Stimulated activated naive CD4-positive, alpha-beta T cell treated with Interleukin-2 at 50 U/mL for 16 hours (primary cell): ENCODE measurements around the gene WNT7B.

Experiments
- DNase-seq: peaks from one replicate; lab custom pipeline; 2025; lab: John Stamatoyannopoulos, UW

WNT7B gene

GRCh38 chr22:45927059-45927458 lies 49.9 kb downstream of the WNT7B start:
- DNase-seq: no peak

- no peak for DNase-seq
Observed at GRCh38 chr22:45926433-45926832, 50.5 kb downstream of the WNT7B start.

GRCh38 chr22:45925811-45926351 lies 51.1 kb downstream of the WNT7B start:
- no peak for DNase-seq

GRCh38 chr22:45923835-45924234 lies 53.1 kb downstream of the WNT7B start:
- no peak for DNase-seq

- DNase-seq: no peak
Observed at GRCh38 chr22:45923212-45923611, 53.8 kb downstream of the WNT7B start.

GRCh38 chr22:45922661-45923060 lies 54.3 kb downstream of the WNT7B start:
- DNase-seq: no peak

- DNase-seq: no peak
Observed at GRCh38 chr22:45922256-45922655, 54.7 kb downstream of the WNT7B start.

GRCh38 chr22:45919504-45920286 lies 57.3 kb downstream of the WNT7B start:
- DNase-seq: no peak

- no peak for DNase-seq
Observed at GRCh38 chr22:45918459-45919370, 58.2 kb downstream of the WNT7B start.

- no peak for DNase-seq
Observed at GRCh38 chr22:45917700-45918458, 59.1 kb downstream of the WNT7B start.

GRCh38 chr22:45917146-45917545 lies 59.8 kb downstream of the WNT7B start:
- no peak for DNase-seq

GRCh38 chr22:45916515-45916914 lies 60.4 kb downstream of the WNT7B start:
- no peak for DNase-seq

GRCh38 chr22:45915841-45916240 lies 61.1 kb downstream of the WNT7B start:
- DNase-seq: no peak

- no peak for DNase-seq
Observed at GRCh38 chr22:45915151-45915550, 61.8 kb downstream of the WNT7B start.

- DNase-seq: no peak
Observed at GRCh38 chr22:45914309-45914708, 62.7 kb downstream of the WNT7B start.

GRCh38 chr22:45912910-45913309 lies 64.1 kb downstream of the WNT7B start:
- DNase-seq: no peak

- no peak for DNase-seq
Observed at GRCh38 chr22:45911601-45912271, 65.2 kb downstream of the WNT7B start.

- DNase-seq: no peak
Observed at GRCh38 chr22:45910928-45911467, 66.0 kb downstream of the WNT7B start.

- no peak for DNase-seq
Observed at GRCh38 chr22:45908961-45909360, 68.0 kb downstream of the WNT7B start.

GRCh38 chr22:45907996-45908395 lies 69.0 kb downstream of the WNT7B start:
- DNase-seq: no peak

GRCh38 chr22:45907378-45907777 lies 69.6 kb downstream of the WNT7B start:
- DNase-seq: no peak
